GM13976 (cell line): ENCODE measurements around the gene TMC7.
A peak's percentile ranks its signal among the peaks of the same experiment; 100 is the strongest.

ENCODE experiments used
- DNase-seq: peaks from one replicate; pipeline ENCODE4 v3.0.0; 2012; ENCODE audit warnings: low spot score
- in situ Hi-C: fragments of 300-500 bp; cut with MboI; formaldehyde crosslinking; loops from one replicate; pipeline ENCODE4 v1.12.0; 2022; ENCODE audit warnings: low sequenced_read_pairs, mixed read lengths, inconsistent platforms; ENCODE audit not compliant: unreplicated experiment
- TF ChIP-seq, protein P1 (sequence below): IDR thresholded peaks from 2 replicates; pipeline ENCODE4 v1.5.1; 2012; ENCODE audit warnings: borderline replicate concordance, mild to moderate bottlenecking; ENCODE audit not compliant: insufficient read depth; ENCODE audit errors: extremely low read depth, missing control alignments, control extremely low read depth

TMC7 gene

DNA sequence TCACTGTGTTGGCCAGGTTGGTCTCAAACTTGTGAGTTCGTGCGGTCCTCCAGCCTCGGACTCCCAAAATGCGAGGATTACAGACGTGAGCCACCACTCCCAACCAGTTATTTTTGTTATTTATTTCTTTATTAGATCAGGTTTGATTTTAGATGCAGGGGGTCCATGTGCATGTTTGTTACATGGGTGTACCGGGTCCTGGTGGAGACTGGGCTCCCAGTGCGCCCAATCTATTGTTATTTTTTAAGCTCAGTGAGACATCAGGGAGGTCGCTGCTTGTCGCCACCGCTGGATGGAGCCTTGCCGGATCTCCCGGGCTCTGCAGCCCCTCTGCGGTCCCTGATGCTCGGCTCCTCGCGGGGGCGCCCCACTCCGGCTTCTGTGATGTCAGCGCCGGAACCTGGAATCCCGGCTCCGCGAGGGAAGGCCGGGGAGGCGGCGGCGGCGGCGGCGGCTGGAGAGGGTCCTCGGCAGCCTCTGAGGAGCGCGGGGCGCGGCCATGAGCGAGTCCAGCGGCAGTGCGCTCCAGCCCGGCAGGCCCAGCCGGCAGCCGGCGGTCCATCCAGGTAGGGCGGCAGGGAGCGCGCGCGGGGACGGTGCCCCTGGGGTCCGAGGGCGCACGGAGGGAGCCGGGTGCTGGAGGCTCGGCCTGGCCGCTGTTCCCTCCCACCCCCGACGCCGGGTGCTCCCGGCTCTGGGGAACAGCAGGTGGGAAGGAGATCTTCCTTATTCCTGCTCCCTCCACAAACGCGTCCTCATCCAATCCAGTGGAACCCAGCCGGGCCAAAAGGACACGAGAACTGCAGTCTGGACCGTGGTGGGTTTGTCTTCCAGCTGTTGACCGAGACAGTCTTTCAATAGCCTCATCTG lies at the start of gene TMC7:
Gene TMC7 (plus strand): TSS at position 370 of the 870 bp plus-strand sequence. CDS start 130 bp downstream, at position 500.
- in situ Hi-C loops = no loop called here
- DNase-seq = peak; percentile 68
- TF ChIP-seq, protein P1, sequence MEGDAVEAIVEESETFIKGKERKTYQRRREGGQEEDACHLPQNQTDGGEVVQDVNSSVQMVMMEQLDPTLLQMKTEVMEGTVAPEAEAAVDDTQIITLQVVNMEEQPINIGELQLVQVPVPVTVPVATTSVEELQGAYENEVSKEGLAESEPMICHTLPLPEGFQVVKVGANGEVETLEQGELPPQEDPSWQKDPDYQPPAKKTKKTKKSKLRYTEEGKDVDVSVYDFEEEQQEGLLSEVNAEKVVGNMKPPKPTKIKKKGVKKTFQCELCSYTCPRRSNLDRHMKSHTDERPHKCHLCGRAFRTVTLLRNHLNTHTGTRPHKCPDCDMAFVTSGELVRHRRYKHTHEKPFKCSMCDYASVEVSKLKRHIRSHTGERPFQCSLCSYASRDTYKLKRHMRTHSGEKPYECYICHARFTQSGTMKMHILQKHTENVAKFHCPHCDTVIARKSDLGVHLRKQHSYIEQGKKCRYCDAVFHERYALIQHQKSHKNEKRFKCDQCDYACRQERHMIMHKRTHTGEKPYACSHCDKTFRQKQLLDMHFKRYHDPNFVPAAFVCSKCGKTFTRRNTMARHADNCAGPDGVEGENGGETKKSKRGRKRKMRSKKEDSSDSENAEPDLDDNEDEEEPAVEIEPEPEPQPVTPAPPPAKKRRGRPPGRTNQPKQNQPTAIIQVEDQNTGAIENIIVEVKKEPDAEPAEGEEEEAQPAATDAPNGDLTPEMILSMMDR = peak; percentile 32

DNA sequence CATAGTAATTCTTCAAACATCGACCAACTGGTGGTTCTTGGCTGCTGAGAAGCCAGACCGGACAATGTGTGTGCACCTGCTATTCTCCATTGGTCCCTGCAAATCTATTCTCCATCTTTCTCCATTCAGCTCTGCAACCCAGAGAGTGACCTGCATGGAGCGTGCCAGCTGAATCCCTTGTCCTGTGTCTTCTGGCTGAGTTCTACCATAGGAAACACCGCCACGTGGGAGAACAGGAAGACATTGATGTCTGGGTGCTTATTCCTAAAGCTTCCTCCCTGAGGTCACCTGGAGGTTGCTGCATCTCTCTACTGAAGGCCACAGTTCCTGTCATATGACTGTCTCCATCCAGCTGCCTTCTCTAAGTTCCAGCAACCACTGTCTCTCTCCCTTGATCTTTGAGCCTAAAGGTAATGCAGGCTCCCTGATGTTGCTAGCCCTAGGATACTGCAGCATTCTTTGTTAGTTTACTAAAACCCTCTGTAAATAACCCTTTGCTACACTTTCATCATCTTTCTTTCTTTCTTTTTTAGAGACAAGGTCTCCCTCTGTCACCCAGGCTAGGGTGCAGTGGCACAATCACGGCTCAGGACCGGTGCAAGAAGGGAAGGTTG lies 46.9 kb upstream of the TMC7 start:
- TF ChIP-seq, protein P1 = no peak
- DNase-seq = no peak
- in situ Hi-C loops = no loop called here

DNA sequence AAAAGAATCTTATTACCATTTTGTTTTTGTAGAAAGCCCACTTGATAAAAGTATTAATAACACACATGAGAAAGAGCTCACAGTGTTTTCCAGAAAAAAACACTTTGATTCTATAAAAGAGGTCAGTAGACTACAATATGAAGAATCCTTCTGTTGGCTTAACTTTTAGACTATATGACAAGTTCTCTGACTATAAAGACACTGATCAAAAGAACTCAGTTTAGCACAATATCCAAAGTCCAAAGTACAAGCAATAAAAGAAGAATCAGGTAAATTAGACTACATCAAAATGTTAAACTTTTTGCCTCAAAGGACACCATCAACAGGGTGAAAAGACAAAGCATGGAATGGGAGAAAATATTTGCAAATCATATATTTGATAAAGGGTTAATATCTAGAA lies 46.3 kb upstream of the TMC7 start:
- in situ Hi-C loops = no loop called here
- DNase-seq = no peak

DNA sequence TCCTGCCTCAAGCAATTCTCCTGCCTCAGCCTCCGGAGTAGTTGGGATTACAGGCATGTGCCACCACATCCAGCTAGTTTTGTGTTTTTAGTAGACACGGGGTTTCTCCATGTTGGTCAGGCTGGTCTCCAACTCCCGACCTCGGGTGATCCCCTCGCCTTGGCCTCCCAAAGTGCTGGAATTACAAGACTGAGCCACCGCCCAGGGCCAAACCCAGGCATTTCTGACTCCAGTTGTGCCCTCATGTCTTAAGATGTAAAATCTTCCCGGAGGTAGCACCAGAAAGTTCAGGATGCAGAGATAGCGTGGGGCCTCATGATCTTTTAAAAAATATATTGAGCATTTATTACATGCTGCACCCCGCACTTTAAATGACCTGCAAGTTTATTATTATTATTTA lies 44.7 kb upstream of the TMC7 start:
- no peak for DNase-seq
- TF ChIP-seq, protein P1 = no peak
- in situ Hi-C loops = no loop called here

More for the DNA sequence above, 46.3 kb upstream of the TMC7 start:
- TF ChIP-seq, protein P1 = no peak

DNA sequence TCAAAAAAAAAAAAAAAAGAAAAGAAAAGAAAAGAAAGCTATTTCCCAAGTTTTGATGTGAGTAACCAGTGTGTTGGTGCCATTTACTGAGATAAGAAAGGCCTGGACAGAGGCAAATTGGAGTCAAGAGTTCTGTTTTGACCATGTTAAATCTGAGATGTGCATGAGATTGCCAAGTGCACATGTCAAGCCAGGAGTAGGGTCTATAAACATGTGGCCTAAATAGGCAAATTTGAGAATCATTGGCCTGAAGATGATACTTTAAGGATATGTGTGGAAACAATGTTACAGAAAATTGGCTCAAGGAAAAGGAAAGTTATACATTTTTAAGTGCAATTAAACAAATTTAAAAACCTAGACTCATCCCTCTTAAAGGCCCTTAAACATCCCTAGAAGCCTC lies 42.3 kb upstream of the TMC7 start:
- TF ChIP-seq, protein P1 = no peak
- in situ Hi-C loops = no loop called here
- no peak for DNase-seq

DNA sequence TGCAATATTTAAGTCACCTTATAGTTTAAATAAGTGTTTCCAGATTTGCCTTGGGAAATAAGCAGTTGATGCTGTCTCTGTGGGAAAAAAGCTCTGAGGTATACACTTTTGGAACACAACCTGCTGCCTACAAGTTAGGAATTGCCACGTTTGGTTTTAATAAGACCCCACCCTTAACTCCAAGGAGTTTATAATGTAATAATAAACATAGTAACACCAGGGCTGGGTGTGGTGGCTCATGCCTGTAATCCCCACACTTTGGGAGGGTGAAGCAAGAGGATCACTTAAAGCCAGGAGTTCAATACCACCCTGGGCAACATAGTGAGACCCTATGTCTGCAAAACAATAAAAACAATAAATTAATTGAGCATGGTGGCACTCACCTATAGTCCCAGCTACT lies 41.7 kb upstream of the TMC7 start:
- TF ChIP-seq, protein P1 = no peak

More for the DNA sequence above, 41.7 kb upstream of the TMC7 start:
- no peak for DNase-seq
- in situ Hi-C loops = no loop called here
